ENCODE data around the gene MGAT4B.

DNA sequence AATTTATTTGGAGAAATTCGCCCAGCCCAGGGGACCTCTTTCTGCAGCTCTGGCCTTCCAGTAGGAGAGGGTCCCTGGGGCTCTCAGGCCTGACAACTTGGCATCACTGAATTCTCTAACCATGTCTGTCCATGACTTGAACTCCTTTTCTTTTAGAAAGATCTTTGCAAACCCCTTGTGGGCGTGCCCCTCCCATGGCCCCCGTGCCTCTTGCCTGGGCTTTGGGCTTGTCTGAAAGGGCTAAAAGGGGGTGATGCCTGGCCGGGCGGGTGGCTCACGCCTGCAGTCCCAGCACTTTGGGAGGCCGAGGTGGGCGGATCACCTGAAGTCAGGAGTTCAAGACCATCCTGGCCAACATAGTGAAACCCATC lies 10.8 kb upstream of the MGAT4B start:
- no peak for TF ChIP-seq TAF1 (IDR thresholded peaks at IDR 0.05; ENCODE audit: low read depth, low read length)
- no peak for TF ChIP-seq POLR2AphosphoS5 (IDR thresholded peaks at IDR 0.05; ENCODE audit: low read depth, low read length)
- TF ChIP-seq SPI1 (IDR thresholded peaks at IDR 0.05; ENCODE audit: low read depth, low read length), result no peak
- TF ChIP-seq POLR2A (IDR thresholded peaks at IDR 0.05; ENCODE audit: low read depth, low read length), result no peak
- TF ChIP-seq PAX5 (IDR thresholded peaks at IDR 0.05; ENCODE audit: insufficient read depth, low read length, severe bottlenecking), result no peak
- TF ChIP-seq POU2F2 (IDR thresholded peaks at IDR 0.05; ENCODE audit: low read depth, low read length), result no peak

All from GM12891 (cell line).